Trophoblast cell (in vitro differentiated cells and primary cell): Measurements from ENCODE around the gene MYO10.

ENCODE experiments used
- DNase-seq, 2 donors: peaks; one replicate each; pipeline ENCODE4 v3.0.0-alpha.2; 2016
- H2AFZ ChIP-seq: 2 replicates; pipeline ENCODE4 v1.6.1; 2013; ENCODE audit warnings: low read length, moderate library complexity, mild to moderate bottlenecking; ENCODE audit not compliant: insufficient read depth, poor library complexity
- H2AK5ac ChIP-seq: 2 replicates; pipeline ENCODE4 v1.6.1; 2013; ENCODE audit warnings: mild to moderate bottlenecking, low read length
- H2BK120ac ChIP-seq: 2 replicates; pipeline ENCODE4 v1.6.1; 2013; ENCODE audit warnings: low read length, mild to moderate bottlenecking, moderate library complexity; ENCODE audit not compliant: insufficient read depth, poor library complexity
- H2BK12ac ChIP-seq: 2 replicates; pipeline ENCODE4 v1.6.1; 2013; ENCODE audit warnings: mild to moderate bottlenecking, low read length, moderate library complexity
- H2BK5ac ChIP-seq: 2 replicates; pipeline ENCODE4 v1.6.1; 2013; ENCODE audit warnings: low read length, low read depth, moderate library complexity, mild to moderate bottlenecking; ENCODE audit not compliant: poor library complexity
- H3K14ac ChIP-seq: 2 replicates; pipeline ENCODE4 v1.6.1; 2013; ENCODE audit warnings: mild to moderate bottlenecking, low read length
- H3K18ac ChIP-seq: 2 replicates; pipeline ENCODE4 v1.6.1; 2013; ENCODE audit warnings: mild to moderate bottlenecking, low read length
- H3K23ac ChIP-seq: 2 replicates; pipeline ENCODE4 v1.6.1; 2013; ENCODE audit warnings: low read length
- H3K27ac ChIP-seq: 2 replicates; pipeline ENCODE4 v1.5.1; 2013; ENCODE audit warnings: low read depth, mild to moderate bottlenecking, inconsistent platforms, low read length, moderate library complexity
- H3K27me3 ChIP-seq: 2 replicates; pipeline ENCODE4 v1.6.1; 2013; ENCODE audit warnings: inconsistent platforms, mild to moderate bottlenecking, low read length, moderate library complexity; ENCODE audit not compliant: insufficient read depth
- H3K36me3 ChIP-seq, 2 experiments: 1 replicate in 1 of 2; 2 replicates in 1 of 2; pipeline ENCODE4 v1.6.1; 2013; ENCODE audit warnings: low read length in 2 of 2, mild to moderate bottlenecking in 2 of 2, moderate library complexity in 1 of 2; ENCODE audit not compliant: insufficient read depth in 2 of 2, control insufficient read depth in 1 of 2
- H3K4ac ChIP-seq: 2 replicates; pipeline ENCODE4 v1.6.1; 2013; ENCODE audit warnings: low read depth, mild to moderate bottlenecking, low read length, moderate library complexity
- H3K4me1 ChIP-seq, 2 experiments: 1 replicate in 1 of 2; 2 replicates in 1 of 2; pipeline ENCODE4 v1.6.1; 2013; ENCODE audit warnings: low read length in 2 of 2, mild to moderate bottlenecking in 2 of 2, moderate library complexity in 1 of 2; ENCODE audit not compliant: insufficient read depth in 2 of 2, control insufficient read depth in 1 of 2
- H3K4me2 ChIP-seq: 2 replicates; pipeline ENCODE4 v1.6.1; 2013; ENCODE audit warnings: inconsistent platforms, mild to moderate bottlenecking, low read length, moderate library complexity
- H3K4me3 ChIP-seq: 2 replicates; pipeline ENCODE4 v1.5.1; 2013; ENCODE audit warnings: mild to moderate bottlenecking, low read depth, low read length, inconsistent platforms
- H3K79me1 ChIP-seq: one replicate; pipeline ENCODE4 v1.6.1; 2013; ENCODE audit warnings: low read length
- H3K79me2 ChIP-seq: 2 replicates; pipeline ENCODE4 v1.6.1; 2013; ENCODE audit warnings: low read length, mild to moderate bottlenecking; ENCODE audit not compliant: control insufficient read depth, insufficient read depth, poor library complexity
- H3K9ac ChIP-seq: 2 replicates; pipeline ENCODE4 v1.6.1; 2013; ENCODE audit warnings: mild to moderate bottlenecking, low read length
- H3K9me3 ChIP-seq: 2 replicates; pipeline ENCODE4 v1.6.1; 2013; ENCODE audit warnings: low read depth, mild to moderate bottlenecking, control low read depth, inconsistent platforms, low read length; ENCODE audit not compliant: insufficient read depth
- H4K12ac ChIP-seq: 2 replicates; pipeline ENCODE4 v1.6.1; 2013; ENCODE audit warnings: low read depth, mild to moderate bottlenecking, low read length, moderate library complexity
- H4K8ac ChIP-seq: 2 replicates; pipeline ENCODE4 v1.6.1; 2013; ENCODE audit warnings: low read depth, mild to moderate bottlenecking, low read length, moderate library complexity
- H4K91ac ChIP-seq: one replicate; pipeline ENCODE4 v1.6.1; 2013; ENCODE audit warnings: low read depth, mild to moderate bottlenecking, low read length, moderate library complexity
- WGBS: extraction: QIAGEN DNeasy Blood & Tissue Kit; methylation state at CpG from one replicate; pipeline ENCODE4 v1.1.7; 2013; ENCODE audit warnings: missing lambda C conversion rate; ENCODE audit not compliant: insufficient read length, insufficient coverage; ENCODE audit errors: extremely low coverage; 5-methylcytosine and 5-hydroxymethylcytosine counted together

Gene MYO10

GRCh38 chr5:16953729-16954128, 17.6 kb upstream of the MYO10 start:
- Histone ChIP-seq H2AFZ (no peak overlapping the region), H3K23ac (no peak overlapping the region), H3K79me2 (no peaks in the 10 kb centered on the region), H3K79me1 (no peaks in the 10 kb centered on the region), H3K18ac (no peak overlapping the region), H2BK12ac (no peak overlapping the region), H4K91ac (no peak overlapping the region), H3K27ac (no peak overlapping the region), H3K4me1 (no peaks in the 10 kb centered on the region), H3K4me3 (no peak overlapping the region), H3K9ac (no peak overlapping the region), H3K36me3 (no peaks in the 10 kb centered on the region), H3K9me3 (peaks cover 2% of the 10 kb centered on the region), H2BK120ac (no peak overlapping the region), H4K12ac (no peak overlapping the region), H2AK5ac (no peak overlapping the region), H2BK5ac (no peak overlapping the region), H3K27me3 (no peaks in the 10 kb centered on the region), H3K4me2 (no peak overlapping the region), H3K4ac (no peak overlapping the region), H3K14ac (no peak overlapping the region), H4K8ac (no peak overlapping the region)
- DNase-seq = no peak
- WGBS = no CpG with 5 or more reads among the region's 9 CpGs

- WGBS = no CpG with 5 or more reads among the region's 6 CpGs
Measured at GRCh38 chr5:16952968-16953671, 17.0 kb upstream of the MYO10 start.

GRCh38 chr5:16946725-16947124, 10.6 kb upstream of the MYO10 start:
- Histone ChIP-seq H3K79me2 (no peaks in the 10 kb centered on the region), H3K18ac (no peak overlapping the region), H2BK120ac (no peak overlapping the region), H3K79me1 (no peaks in the 10 kb centered on the region), H3K27ac (no peak overlapping the region), H3K4me2 (no peak overlapping the region), H3K4ac (no peak overlapping the region), H2BK12ac (no peak overlapping the region), H4K12ac (no peak overlapping the region), H3K23ac (no peak overlapping the region), H4K91ac (no peak overlapping the region), H3K36me3 (no peaks in the 10 kb centered on the region), H2AK5ac (no peak overlapping the region), H3K9me3 (peaks cover 2% of the 10 kb centered on the region), H3K27me3 (no peaks in the 10 kb centered on the region), H2BK5ac (no peak overlapping the region), H3K4me1 (no peaks in the 10 kb centered on the region), H3K4me3 (no peak overlapping the region), H3K9ac (no peak overlapping the region), H3K14ac (no peak overlapping the region), H2AFZ (no peak overlapping the region), H4K8ac (no peak overlapping the region)
- WGBS = no CpG with 5 or more reads among the region's 1 CpG
- no peak for DNase-seq

More at GRCh38 chr5:16952968-16953671, 17.0 kb upstream of the MYO10 start:
- no peak overlapping the region for H2BK12ac ChIP-seq
- no peak overlapping the region for H2AFZ ChIP-seq
- no peaks in the 10 kb centered on the region for H3K36me3 ChIP-seq
- no peak overlapping the region for H3K9ac ChIP-seq
- no peak overlapping the region for H3K4me3 ChIP-seq
- H3K14ac ChIP-seq = no peak overlapping the region
- no peak overlapping the region for H3K27ac ChIP-seq
- H4K12ac ChIP-seq = no peak overlapping the region
- no peak overlapping the region for H2BK5ac ChIP-seq
- H3K18ac ChIP-seq = no peak overlapping the region
- H3K4ac ChIP-seq = no peak overlapping the region
- no peak overlapping the region for H3K4me2 ChIP-seq
- no peak for DNase-seq
- no peaks in the 10 kb centered on the region for H3K79me1 ChIP-seq
- no peak overlapping the region for H4K8ac ChIP-seq
- no peaks in the 10 kb centered on the region for H3K79me2 ChIP-seq
- H3K9me3 ChIP-seq = peaks cover 2% of the 10 kb centered on the region
- no peak overlapping the region for H2AK5ac ChIP-seq
- H3K27me3 ChIP-seq = no peaks in the 10 kb centered on the region
- H4K91ac ChIP-seq = no peak overlapping the region
- no peak overlapping the region for H2BK120ac ChIP-seq
- no peak overlapping the region for H3K23ac ChIP-seq
- H3K4me1 ChIP-seq = no peaks in the 10 kb centered on the region

GRCh38 chr5:16944816-16945562, 8.9 kb upstream of the MYO10 start:
- H2BK120ac ChIP-seq = no peak overlapping the region
- no peaks in the 10 kb centered on the region for H3K79me2 ChIP-seq
- no peak overlapping the region for H2AK5ac ChIP-seq

More at GRCh38 chr5:16944816-16945562, 8.9 kb upstream of the MYO10 start:
- Histone ChIP-seq H3K14ac (no peak overlapping the region), H2BK5ac (no peak overlapping the region), H3K23ac (no peak overlapping the region), H4K8ac (no peak overlapping the region), H4K12ac (no peak overlapping the region), H3K18ac (no peak overlapping the region), H3K4me1 (no peaks in the 10 kb centered on the region), H3K27ac (no peak overlapping the region), H3K4ac (no peak overlapping the region), H3K4me2 (no peak overlapping the region), H4K91ac (no peak overlapping the region), H3K79me1 (no peaks in the 10 kb centered on the region), H3K36me3 (no peaks in the 10 kb centered on the region), H2BK12ac (no peak overlapping the region), H3K4me3 (no peak overlapping the region), H2AFZ (no peak overlapping the region), H3K9me3 (peaks cover 2% of the 10 kb centered on the region), H3K27me3 (no peaks in the 10 kb centered on the region), H3K9ac (no peak overlapping the region)
- WGBS = no CpG with 5 or more reads among the region's 6 CpGs
- DNase-seq = no peak
